LoVo (cell line): ENCODE results near the gene MS4A10.
A peak's percentile ranks its signal among the peaks of the same experiment; 100 is the strongest.
"Not testable (repeated sequence)": the region's sequence is repeated elsewhere in the genome, so short reads cannot be mapped to it uniquely, and the experiment has no call there.

ENCODE experiments used
- DNase-seq: peaks from one replicate; pipeline ENCODE4 v3.0.0-alpha.2; 2016; ENCODE audit warnings: low spot score

MS4A10 gene

GRCh38 chr11:60785136-60785535 is at the start of gene MS4A10:
Gene MS4A10, plus strand, starts transcription at chr11:60785333. Its CDS starts 5,003 bp downstream, at chr11:60790336.
- DNase-seq, result no peak

- no peak for DNase-seq
Observed at GRCh38 chr11:60739114-60739513, 46.0 kb upstream of the MS4A10 start.

- DNase-seq, result no peak
Observed at GRCh38 chr11:60740573-60740972, 44.6 kb upstream of the MS4A10 start.

- no peak for DNase-seq
Observed at GRCh38 chr11:60741421-60741820, 43.7 kb upstream of the MS4A10 start.

GRCh38 chr11:60743058-60743457 is 42.1 kb upstream of the MS4A10 start:
- DNase-seq, result no peak

- no peak for DNase-seq
Observed at GRCh38 chr11:60744114-60744513, 41.0 kb upstream of the MS4A10 start.

GRCh38 chr11:60747359-60747873 is 37.7 kb upstream of the MS4A10 start:
- no peak for DNase-seq

- DNase-seq, result no peak
Observed at GRCh38 chr11:60748225-60748624, 36.9 kb upstream of the MS4A10 start.

- no peak for DNase-seq
Observed at GRCh38 chr11:60748821-60749220, 36.3 kb upstream of the MS4A10 start.

GRCh38 chr11:60750911-60751310 is 34.2 kb upstream of the MS4A10 start:
- no peak for DNase-seq

- DNase-seq, result no peak
Observed at GRCh38 chr11:60753309-60753708, 31.8 kb upstream of the MS4A10 start.

- no peak for DNase-seq
Observed at GRCh38 chr11:60754887-60755286, 30.2 kb upstream of the MS4A10 start.

GRCh38 chr11:60756307-60757032 is 28.7 kb upstream of the MS4A10 start, which contains the start of gene MS4A15:
Gene MS4A15, plus strand, starts transcription at chr11:60756867. Its CDS starts 6,867 bp downstream, at chr11:60763734.
- peak; percentile 57 for DNase-seq

- no peak for DNase-seq
Observed at GRCh38 chr11:60757231-60757800, 27.8 kb upstream of the MS4A10 start.

- DNase-seq, result not testable (repeated sequence)
Observed at GRCh38 chr11:60758671-60759070, 26.5 kb upstream of the MS4A10 start.

- not testable (repeated sequence) for DNase-seq
Observed at GRCh38 chr11:60759438-60760225, 25.5 kb upstream of the MS4A10 start.

- DNase-seq, result no peak
Observed at GRCh38 chr11:60761436-60762190, 23.5 kb upstream of the MS4A10 start.

GRCh38 chr11:60762851-60763691 is 22.1 kb upstream of the MS4A10 start:
- no peak for DNase-seq

GRCh38 chr11:60763692-60764369 is 21.3 kb upstream of the MS4A10 start:
- DNase-seq, result no peak

GRCh38 chr11:60764879-60765278 is 20.3 kb upstream of the MS4A10 start:
- DNase-seq, result no peak
